SKM-1 (cell line): ENCODE results near the gene CMC2.

Source experiments
- DNase-seq: peaks from one replicate; lab custom pipeline; 2025; ENCODE audit not compliant: unreplicated experiment; lab: John Stamatoyannopoulos, UW

CMC2 gene

GRCh38 chr16:81003610-81004460 is 2.9 kb downstream of the CMC2 start:
- no peak for DNase-seq

GRCh38 chr16:81003064-81003463 is 3.6 kb downstream of the CMC2 start:
- DNase-seq, result no peak

DNA sequence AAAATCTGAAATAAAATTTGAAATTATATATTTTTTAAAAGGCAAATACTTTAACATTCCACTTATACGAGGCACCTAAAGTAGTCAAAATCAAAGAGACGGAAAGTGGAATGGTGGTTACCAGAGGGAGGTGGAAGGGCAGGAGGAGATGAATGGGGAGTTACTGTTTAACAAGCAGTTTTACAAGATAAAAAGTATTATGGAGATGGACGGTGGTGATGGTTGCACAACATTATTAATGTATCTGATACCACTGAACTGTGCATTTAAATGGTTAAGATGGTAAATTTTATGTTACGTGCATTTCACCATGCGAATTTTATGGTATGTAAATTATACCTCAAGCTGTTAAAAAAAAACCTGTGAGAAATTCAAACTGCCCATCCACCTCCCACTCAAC is 5.4 kb downstream of the CMC2 start:
- no peak for DNase-seq

GRCh38 chr16:81000873-81001272 is 5.8 kb downstream of the CMC2 start:
- no peak for DNase-seq

DNA sequence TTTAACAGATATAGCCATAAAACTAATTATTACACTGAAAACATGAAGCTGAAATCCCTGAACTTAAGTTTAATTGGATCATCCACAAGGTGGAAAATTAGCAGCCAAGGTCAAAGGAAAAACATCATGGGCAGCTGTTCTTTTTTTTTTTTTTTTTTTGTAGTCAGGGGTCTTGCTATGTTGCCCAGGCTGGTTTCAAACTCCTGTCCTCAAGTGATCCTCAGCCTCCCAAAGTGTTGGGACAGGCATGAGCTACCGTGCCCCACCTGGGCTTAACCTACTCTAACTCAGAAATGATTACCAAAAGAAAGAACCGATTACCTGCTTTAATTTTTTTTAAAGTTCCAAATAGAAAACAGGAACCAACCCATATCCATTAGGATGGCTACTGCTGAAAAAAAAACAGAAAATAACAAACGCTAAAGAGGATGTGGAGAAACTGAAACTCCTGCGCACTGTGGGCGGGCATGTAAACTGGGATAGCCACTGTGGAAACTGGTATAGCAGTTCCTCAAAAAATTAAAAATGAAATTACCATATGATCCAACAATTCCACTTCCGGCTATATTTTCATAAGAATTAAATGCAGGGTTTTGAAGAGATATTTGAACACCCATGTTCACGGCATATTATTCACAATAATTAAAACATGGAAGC is 8.6 kb downstream of the CMC2 start:
- DNase-seq, result no peak

- DNase-seq, result no peak
Observed at GRCh38 chr16:80997139-80997798, 9.4 kb downstream of the CMC2 start.

DNA sequence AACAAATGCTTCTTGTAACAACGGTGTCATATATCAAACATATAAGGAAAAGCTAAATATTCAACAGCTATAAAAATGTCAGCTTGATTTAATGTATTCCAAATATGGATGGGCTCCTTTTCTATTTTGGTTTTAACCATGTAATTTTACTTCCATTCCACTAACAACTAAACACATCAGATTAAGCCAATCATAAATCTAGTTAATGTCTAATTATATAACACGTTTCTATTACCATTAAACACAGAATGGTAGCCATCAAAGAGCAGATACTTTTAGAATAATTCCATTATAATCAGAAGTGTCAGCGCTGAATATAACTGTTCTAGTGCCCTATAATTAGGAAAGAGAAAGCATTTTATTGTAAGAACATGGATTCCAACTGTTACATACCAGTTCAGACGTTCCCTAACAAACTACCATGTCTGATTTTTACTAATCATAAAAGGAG is 10.0 kb downstream of the CMC2 start:
- DNase-seq, result no peak

GRCh38 chr16:80994451-80994850 is 12.2 kb downstream of the CMC2 start:
- DNase-seq, result no peak

DNA sequence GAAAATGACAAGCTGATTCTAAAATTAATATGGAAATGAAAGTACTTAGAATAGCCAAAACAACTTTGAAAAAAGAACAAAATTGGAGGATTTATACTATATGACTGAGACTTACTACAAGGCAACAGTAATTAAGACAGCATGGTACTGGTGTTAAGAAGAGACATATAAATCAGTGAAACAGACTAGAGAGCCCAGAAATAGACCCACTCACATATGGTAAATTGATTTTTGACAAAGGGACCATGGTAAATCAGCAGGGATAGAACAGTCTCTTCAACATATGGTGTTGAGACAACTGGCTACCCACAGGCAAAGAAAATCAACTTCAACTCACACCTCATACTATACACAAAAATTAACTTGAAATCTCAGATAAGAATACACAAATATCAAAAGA is 12.9 kb downstream of the CMC2 start:
- DNase-seq, result no peak

GRCh38 chr16:80993307-80993706 is 13.4 kb downstream of the CMC2 start:
- no peak for DNase-seq

GRCh38 chr16:80992676-80993293 is 13.9 kb downstream of the CMC2 start:
- no peak for DNase-seq

GRCh38 chr16:80991792-80992430 is 14.8 kb downstream of the CMC2 start:
- DNase-seq, result no peak

- no peak for DNase-seq
Observed at GRCh38 chr16:80990978-80991377, 15.7 kb downstream of the CMC2 start.

DNA sequence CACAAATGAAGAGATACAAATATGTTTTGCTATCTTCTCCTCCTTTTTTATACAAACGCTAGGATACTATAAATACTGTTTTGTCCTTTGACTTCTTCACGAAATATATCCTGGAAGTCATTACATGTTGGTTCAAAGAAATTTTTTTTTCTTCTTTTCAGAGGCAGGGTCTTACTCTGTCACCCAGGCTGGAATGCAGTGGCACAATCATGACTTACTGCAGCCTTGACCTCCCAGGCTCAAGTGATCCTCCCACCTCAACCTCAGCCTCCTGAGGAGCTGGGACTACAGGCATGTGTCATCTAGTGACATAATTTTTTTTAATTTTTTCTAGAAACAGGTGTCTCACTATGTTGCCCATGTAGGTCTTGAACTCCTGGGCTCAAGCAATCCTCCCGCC is 16.1 kb downstream of the CMC2 start:
- no peak for DNase-seq

GRCh38 chr16:80989801-80990200 is 16.9 kb downstream of the CMC2 start:
- DNase-seq, result no peak

- DNase-seq, result no peak
Observed at GRCh38 chr16:80988756-80989155, 17.9 kb downstream of the CMC2 start.

GRCh38 chr16:80986557-80986956 is 20.1 kb downstream of the CMC2 start:
- DNase-seq, result no peak

DNA sequence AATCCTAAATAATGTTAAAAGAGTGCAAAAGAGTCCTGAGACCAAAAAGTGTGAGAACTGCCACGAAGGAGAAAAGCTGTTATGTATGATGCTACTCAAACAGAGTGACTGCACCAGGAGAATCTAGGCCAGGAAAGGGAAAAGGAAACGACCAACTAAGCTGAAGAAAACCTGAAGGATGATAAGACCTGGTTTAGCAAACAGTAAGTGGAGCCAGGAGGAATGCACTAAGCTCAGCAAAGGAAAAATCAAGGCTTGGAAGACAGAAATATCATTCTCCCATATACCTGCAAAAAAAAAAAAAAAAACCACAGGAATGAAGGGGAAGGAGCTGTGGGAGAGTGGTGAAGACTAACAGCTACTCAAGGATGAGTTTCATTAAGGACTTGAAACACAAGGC is 21.1 kb downstream of the CMC2 start:
- no peak for DNase-seq

- DNase-seq, result no peak
Observed at GRCh38 chr16:80984124-80984892, 22.4 kb downstream of the CMC2 start.

- DNase-seq, result no peak
Observed at GRCh38 chr16:80982646-80983045, 24.0 kb downstream of the CMC2 start.
